ENCODE measurements around the gene SLC25A23. TPM values are rescaled to one million over a fixed set of nuclear protein-coding genes. Genes with fewer than 3 reads are reported as not detected.

The SLC25A23 gene
- total and polyA plus RNA-seq, 2 donors = 24.1 to 91.1 TPM

DNA sequence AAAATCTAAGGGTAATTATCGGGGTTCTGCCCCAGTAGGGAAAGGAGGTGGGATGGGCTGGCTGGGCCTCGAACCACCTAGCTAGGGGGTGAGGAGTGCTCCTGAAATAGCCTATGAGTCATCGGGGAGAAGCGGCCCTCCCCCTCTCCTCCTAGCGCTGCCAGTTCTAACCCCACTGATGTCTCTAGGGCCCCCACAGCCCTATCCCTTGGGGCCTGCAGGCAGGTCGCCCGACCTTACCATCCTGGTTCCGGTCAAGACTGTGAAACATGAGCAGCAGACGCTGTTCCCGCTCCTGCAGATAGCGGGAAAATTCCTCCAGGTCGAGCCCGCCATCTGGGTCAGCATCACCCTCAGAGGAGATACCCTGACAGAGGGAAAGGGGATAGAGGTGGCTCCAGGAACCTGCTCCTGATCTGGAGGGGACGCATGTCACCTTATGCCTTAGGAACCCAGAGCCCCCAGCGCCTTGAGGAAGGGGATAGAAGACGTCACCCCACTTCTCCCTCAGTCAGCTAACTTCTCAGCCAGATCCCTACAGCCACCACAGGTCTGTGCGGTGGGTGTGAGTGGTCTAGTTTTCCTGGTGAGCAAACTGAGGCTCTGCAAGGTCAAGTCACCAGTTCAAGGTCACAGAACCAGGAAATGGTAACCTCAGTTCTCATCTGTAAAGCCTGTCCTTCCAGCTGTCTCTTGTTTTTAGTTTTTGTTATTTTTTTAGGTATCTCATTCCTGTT, 1.5 kb downstream of the SLC25A23 start:
- H3K4me1 ChIP-seq (ENCODE audit: insufficient read depth) = no peaks in the 10 kb centered on the region
- no peak for DNase-seq (ENCODE audit: extremely low spot score)
- H3K4me3 ChIP-seq (ENCODE audit: low read depth, low read length) = no peak overlapping the region
- no peaks in the 10 kb centered on the region for H3K36me3 ChIP-seq (ENCODE audit: insufficient read depth)
- no peak overlapping the region for H3K27ac ChIP-seq (ENCODE audit: low read depth)
- WGBS = 82% methylated on average over 17 of the region's 17 CpGs

DNA sequence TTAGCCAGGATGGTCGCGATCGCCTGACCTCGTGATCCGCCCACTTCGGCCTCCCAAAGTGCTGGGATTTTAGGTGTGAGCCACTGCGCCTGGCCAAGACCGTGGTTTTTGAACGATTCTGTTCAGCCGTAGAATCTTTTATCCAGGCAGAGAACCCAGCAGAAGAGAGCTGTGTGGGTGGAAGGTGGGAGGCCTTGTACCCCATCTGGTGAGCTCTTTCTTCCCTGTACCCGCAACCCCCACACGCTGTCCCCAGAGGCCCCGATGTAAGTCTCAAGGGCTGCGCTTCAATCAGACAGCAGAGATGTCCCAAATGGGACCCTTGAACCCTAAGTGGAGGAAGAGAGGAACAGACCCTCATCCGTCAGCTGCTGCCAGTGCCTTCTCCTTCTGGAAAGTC, 3.7 kb downstream of the SLC25A23 start:
- DNase-seq (ENCODE audit: extremely low spot score) = no peak
- Histone ChIP-seq H3K27ac (ENCODE audit: low read depth) (no peak overlapping the region), H3K4me3 (ENCODE audit: low read depth, low read length) (no peak overlapping the region), H3K4me1 (ENCODE audit: insufficient read depth) (no peaks in the 10 kb centered on the region), H3K36me3 (ENCODE audit: insufficient read depth) (no peaks in the 10 kb centered on the region)
- whole genome bisulfite sequencing = 88% methylated on average over 15 of the region's 15 CpGs

DNA sequence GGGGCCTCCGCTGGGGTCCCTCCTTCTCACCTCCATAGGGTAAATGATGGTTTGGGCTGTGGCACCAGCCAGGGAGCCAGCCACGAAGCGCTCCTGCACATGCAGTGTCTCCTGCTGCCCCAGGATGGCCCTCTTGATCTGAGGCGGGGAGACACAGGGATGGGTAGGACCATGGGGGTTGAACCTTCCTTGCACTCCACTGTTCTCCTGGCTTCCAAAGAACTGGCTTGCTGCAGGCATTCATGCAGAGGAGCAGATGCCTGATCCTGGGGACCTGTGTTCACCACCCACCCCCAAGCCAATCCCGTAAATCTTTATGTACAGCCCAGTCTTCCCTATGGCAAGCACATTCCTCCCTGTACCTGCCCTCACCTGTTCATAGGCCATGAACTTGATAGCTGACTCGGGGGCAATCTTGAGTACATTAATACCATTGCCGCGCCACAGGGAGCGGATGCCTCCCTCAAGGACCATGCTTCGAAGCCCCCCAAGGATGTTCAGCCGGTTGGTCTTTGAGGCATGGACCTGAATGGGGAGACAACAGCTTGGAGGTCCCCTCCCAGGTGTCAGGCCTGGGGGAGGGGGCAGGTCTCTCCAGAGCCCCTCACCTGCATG, 5.5 kb downstream of the SLC25A23 start:
- Histone ChIP-seq H3K4me1 (ENCODE audit: insufficient read depth) (no peaks in the 10 kb centered on the region), H3K4me3 (ENCODE audit: low read depth, low read length) (no peak overlapping the region), H3K36me3 (ENCODE audit: insufficient read depth) (no peaks in the 10 kb centered on the region), H3K27ac (ENCODE audit: low read depth) (no peak overlapping the region)
- 98% methylated on average over 11 of the region's 11 CpGs for WGBS
- DNase-seq (ENCODE audit: extremely low spot score) = no peak

DNA sequence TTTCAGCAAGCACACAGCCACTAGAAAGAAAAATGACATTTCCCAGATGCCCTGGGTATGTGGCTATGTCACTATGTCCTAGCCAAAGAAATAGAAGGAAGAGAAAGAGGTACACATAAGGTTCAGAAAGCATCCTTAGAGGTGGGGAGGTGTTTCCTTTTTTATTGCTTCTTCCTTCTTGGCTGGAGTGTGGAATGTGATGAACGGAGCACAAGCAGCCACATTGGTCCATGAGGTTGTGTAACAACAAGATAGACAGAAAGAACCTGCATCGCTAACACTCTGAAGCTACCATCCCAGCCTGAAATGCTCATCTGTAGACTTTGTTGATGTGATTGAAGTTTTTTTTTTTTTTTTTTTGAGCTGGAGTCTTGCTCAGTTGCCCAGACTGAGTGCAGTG, 6.7 kb downstream of the SLC25A23 start:
- DNase-seq (ENCODE audit: extremely low spot score) = no peak
- Histone ChIP-seq H3K27ac (ENCODE audit: low read depth) (no peak overlapping the region), H3K36me3 (ENCODE audit: insufficient read depth) (no peaks in the 10 kb centered on the region), H3K4me3 (ENCODE audit: low read depth, low read length) (no peak overlapping the region), H3K4me1 (ENCODE audit: insufficient read depth) (no peaks in the 10 kb centered on the region)
- 99% methylated on average over 2 of the region's 2 CpGs for WGBS

DNA sequence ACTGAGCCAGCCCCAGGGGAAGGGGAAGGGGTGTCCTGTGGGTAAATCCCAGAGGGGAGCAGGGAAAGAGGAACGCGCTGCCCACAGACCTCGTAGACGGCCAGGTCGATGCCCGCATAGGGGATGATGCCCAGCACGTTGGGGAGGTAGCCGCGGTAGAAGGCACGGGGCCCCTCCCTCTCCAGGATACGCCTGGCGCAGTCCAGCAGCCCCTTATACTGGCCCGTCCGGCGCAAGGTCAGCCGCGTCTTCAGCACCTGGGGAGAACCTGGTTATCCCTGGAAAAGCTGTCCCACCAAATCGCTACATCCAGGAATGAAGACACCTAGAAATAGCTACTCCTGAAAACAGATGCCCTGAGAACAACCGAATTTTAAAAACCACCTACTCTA, 7.4 kb downstream of the SLC25A23 start:
- WGBS = 96% methylated on average over 19 of the region's 19 CpGs
- H3K4me1 ChIP-seq (ENCODE audit: insufficient read depth) = no peaks in the 10 kb centered on the region
- no peak for DNase-seq (ENCODE audit: extremely low spot score)
- H3K27ac ChIP-seq (ENCODE audit: low read depth) = no peak overlapping the region
- no peak overlapping the region for H3K4me3 ChIP-seq (ENCODE audit: low read depth, low read length)
- no peaks in the 10 kb centered on the region for H3K36me3 ChIP-seq (ENCODE audit: insufficient read depth)

DNA sequence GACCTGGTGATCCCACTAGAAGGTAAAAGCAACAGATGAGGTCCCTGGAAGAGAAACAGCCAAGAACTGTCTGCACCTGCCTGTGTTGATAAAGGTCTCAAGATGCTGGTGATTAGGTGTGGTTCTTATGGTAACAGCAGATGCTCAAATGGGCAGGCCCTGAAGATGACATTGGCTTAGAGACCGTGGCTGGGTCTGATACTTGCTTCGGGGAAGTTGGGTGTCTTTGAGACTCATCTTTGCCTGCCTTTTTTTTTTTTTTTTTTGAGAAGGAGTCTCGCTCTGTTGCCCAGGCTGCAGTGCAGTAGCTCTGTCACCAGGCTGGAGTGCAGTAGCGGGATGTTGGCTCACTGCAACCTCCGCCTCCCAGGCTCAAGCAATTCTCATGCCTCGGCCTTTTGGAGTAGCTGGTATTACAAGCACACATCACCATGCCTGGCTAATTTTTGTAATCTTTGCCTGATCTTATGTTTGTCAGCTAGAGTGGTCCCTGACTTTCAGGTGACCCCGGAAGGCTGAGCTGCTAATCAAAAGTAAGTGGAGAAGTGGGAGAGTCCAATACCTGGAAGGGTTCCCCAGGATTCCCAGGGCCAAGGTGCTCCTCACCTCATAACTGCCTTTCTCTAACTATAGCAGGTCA, 7.9 kb downstream of the SLC25A23 start:
- DNase-seq (ENCODE audit: extremely low spot score) = no peak
- Histone ChIP-seq H3K27ac (ENCODE audit: low read depth) (no peak overlapping the region), H3K36me3 (ENCODE audit: insufficient read depth) (peaks cover under 1% of the 10 kb centered on the region), H3K4me1 (ENCODE audit: insufficient read depth) (no peaks in the 10 kb centered on the region), H3K4me3 (ENCODE audit: low read depth, low read length) (no peak overlapping the region)
- 94% methylated on average over 7 of the region's 7 CpGs for WGBS

DNA sequence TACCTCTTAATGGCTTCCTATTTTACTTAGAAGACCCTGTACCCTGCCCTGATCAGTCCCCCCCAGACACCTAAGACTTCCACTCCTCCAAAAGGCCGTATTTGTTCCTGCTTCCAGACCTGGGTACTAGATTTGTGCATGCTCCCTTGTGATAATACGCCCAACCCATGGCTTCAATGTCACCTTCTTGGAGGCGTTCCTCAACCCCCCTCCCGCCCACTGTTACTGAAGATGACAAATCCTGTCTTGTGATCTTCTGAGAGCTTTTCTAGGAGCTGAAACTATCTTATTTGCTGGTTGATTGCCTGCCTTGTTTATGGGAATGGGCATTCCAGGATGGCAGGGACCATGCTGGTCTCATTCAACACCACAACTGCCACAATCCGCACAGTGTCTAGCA, 9.4 kb downstream of the SLC25A23 start:
- H3K36me3 ChIP-seq (ENCODE audit: insufficient read depth) = peaks cover 2% of the 10 kb centered on the region
- no peak overlapping the region for H3K27ac ChIP-seq (ENCODE audit: low read depth)
- 96% methylated on average over 5 of the region's 5 CpGs for WGBS
- DNase-seq (ENCODE audit: extremely low spot score) = no peak
- H3K4me3 ChIP-seq (ENCODE audit: low read depth, low read length) = no peak overlapping the region
- no peaks in the 10 kb centered on the region for H3K4me1 ChIP-seq (ENCODE audit: insufficient read depth)

DNA sequence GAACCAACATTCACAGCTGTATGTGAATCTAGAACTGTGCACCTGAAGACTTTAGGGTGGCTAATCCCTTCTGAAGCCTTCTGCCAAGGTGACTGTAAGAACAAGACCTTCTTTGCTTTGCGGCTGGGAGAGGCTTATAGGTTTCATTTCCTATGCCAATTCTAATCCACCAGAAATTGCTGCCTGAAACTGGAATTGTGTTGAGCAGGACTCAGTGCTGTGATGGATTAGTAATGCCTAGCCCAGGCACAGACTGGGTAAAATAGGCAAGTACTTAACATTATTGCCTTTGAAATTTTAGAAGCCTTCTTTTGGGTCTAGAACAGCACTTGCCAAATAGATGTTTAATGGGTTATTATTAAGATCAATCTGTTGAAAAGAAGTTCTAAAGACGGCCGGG, 11.5 kb downstream of the SLC25A23 start:
- H3K27ac ChIP-seq (ENCODE audit: low read depth) = no peak overlapping the region
- 86% methylated on average over 3 of the region's 3 CpGs for WGBS
- peaks cover 2% of the 10 kb centered on the region for H3K36me3 ChIP-seq (ENCODE audit: insufficient read depth)
- no peaks in the 10 kb centered on the region for H3K4me1 ChIP-seq (ENCODE audit: insufficient read depth)
- no peak overlapping the region for H3K4me3 ChIP-seq (ENCODE audit: low read depth, low read length)
- DNase-seq (ENCODE audit: extremely low spot score) = no peak

DNA sequence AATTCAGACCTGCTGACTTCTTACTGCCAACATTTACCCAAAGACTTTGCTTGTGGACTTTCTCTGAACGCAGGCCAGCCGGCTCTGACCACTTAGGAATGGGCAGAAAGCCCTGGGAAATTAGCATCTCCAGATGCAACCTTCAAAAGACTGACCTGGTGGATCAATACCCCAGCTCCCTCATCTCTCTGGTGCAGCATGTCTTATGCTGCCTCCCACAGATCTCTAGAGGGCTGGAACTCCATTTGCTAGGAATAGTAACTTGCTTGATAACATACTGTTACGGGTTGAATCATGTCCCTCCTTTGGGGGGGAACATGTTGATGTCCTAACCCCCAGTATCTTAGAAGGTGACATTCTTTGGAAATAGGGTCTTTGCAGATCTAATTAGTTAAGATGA, 13.1 kb downstream of the SLC25A23 start:
- DNase-seq (ENCODE audit: extremely low spot score) = no peak
- Histone ChIP-seq H3K4me1 (ENCODE audit: insufficient read depth) (no peaks in the 10 kb centered on the region), H3K4me3 (ENCODE audit: low read depth, low read length) (no peak overlapping the region), H3K27ac (ENCODE audit: low read depth) (no peak overlapping the region), H3K36me3 (ENCODE audit: insufficient read depth) (peaks cover 2% of the 10 kb centered on the region)
- 94% methylated on average over 3 of the region's 3 CpGs for WGBS

DNA sequence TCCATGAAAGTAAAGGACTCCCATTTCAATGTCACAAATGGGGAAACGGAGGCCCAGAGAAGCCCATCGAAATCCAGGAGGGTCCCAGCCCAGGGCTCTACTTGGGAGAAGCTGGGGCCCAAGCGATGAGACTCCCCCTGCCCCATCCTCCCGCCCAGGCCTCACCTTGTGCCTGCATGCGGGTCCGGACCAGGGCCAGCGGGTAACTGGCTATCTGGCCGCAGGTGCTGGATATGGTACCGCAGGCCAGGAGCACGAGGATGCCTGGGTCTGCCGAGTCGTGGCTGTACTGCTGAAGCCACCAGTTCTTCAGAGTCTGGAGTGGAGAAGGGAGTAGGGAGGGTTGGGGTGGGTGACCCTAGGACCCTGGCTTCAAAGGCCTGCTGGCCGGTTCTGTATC, 15.6 kb downstream of the SLC25A23 start:
- WGBS = 90% methylated on average over 13 of the region's 13 CpGs

DNA sequence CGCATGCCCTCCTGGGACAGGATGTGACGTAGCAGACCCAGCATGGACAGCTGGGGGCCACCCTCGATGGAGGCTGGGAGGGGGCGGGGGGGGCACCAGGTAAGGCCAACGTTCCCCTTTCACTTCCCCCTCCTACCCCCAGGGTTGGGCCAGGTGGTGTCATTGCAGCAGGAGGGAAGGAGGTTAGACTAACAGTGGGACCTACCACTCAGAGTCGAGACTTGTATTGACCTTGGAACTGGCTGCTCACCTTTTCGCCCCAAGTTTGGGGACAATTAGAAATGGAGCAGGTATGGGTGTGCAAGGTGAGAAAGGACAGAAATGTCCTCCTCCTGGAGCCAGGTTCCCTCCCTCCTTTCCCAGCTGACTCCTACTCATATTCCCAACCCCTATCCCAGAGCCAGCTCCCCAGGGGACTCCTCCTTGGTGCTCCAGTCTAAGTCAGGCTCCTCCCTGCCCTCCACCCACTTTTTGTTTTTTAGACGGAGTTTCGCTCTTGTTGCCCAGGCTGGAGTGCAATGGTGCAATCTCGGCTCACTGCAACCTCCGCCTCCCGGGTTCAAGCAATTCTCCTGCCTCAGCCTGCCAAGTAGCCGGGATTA, 17.4 kb downstream of the SLC25A23 start:
- no peak overlapping the region for H3K4me3 ChIP-seq (ENCODE audit: low read depth, low read length)
- H3K27ac ChIP-seq (ENCODE audit: low read depth) = no peak overlapping the region
- 80% methylated on average over 13 of the region's 13 CpGs for WGBS
- H3K36me3 ChIP-seq (ENCODE audit: insufficient read depth) = peaks cover 2% of the 10 kb centered on the region
- DNase-seq (ENCODE audit: extremely low spot score) = no peak
- no peaks in the 10 kb centered on the region for H3K4me1 ChIP-seq (ENCODE audit: insufficient read depth)

More for the DNA sequence above, 15.6 kb downstream of the SLC25A23 start:
- no peak for DNase-seq (ENCODE audit: extremely low spot score)
- Histone ChIP-seq H3K27ac (ENCODE audit: low read depth) (no peak overlapping the region), H3K4me3 (ENCODE audit: low read depth, low read length) (no peak overlapping the region), H3K4me1 (ENCODE audit: insufficient read depth) (no peaks in the 10 kb centered on the region), H3K36me3 (ENCODE audit: insufficient read depth) (peaks cover 2% of the 10 kb centered on the region)

DNA sequence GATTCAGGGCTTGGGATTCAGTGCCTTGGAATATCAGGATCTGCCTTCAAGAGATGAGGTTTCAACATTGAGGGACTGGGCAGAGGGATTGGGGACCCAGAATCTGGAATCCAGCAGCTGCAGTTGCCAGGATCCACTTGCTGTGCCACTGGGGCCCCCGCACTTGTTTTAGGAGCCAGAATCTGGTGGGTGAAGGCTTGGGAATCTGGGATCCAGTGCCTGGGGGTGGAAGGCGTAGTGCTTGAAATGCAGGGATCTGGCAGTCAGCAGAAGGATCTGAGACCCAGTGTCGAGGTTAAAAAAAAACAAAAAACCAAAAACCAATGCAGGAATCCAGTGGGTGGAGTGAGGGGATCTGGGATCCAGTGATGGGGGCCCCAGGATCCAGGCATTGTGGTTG, 18.7 kb downstream of the SLC25A23 start:
- WGBS = 88% methylated on average over 3 of the region's 3 CpGs
- Histone ChIP-seq H3K4me1 (ENCODE audit: insufficient read depth) (no peaks in the 10 kb centered on the region), H3K36me3 (ENCODE audit: insufficient read depth) (no peaks in the 10 kb centered on the region), H3K27ac (ENCODE audit: low read depth) (no peak overlapping the region), H3K4me3 (ENCODE audit: low read depth, low read length) (no peak overlapping the region)
- no peak for DNase-seq (ENCODE audit: extremely low spot score)

DNA sequence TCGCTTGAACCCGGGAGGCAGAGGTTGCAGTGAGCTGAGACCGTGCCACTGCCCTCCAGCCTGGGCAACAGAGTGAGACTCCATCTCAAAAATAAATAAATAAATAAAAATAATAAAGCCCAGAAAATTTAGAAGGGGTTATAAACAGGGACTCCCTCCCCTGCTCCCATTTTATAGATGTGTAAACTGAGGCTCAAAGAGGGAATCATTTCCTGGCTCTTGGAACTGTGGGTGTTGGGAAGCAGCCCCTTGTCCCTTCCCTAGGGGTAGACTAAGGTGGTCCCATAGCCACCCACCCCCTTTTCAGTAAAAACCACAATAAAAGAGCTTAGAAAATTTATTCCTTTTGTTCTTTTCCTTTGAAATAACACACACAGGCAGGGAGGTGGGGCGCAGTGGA, 19.8 kb downstream of the SLC25A23 start:
- Histone ChIP-seq H3K27ac (ENCODE audit: low read depth) (no peak overlapping the region), H3K4me3 (ENCODE audit: low read depth, low read length) (no peak overlapping the region), H3K36me3 (ENCODE audit: insufficient read depth) (no peaks in the 10 kb centered on the region), H3K4me1 (ENCODE audit: insufficient read depth) (no peaks in the 10 kb centered on the region)
- 94% methylated on average over 4 of the region's 4 CpGs for WGBS
- DNase-seq (ENCODE audit: extremely low spot score) = no peak

DNA sequence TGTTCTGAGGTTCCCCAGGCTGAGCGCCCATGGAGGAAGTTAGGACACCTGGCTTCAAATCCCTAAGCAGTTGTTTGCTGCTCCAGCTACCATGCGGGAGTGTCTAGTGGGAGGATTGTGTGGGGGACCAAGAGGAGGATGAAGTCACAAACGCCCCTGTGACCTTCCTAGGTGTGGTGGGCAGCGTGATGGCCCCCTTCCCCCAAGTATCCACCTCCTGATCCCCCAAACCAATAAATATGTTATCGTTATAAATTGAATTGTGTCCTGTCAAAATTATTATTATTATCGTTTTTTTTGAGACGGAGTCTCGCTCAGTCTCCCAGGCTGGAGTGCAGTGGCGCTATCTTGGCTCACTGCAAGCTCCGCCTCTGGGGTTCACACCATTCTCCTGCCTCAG, 25.9 kb downstream of the SLC25A23 start, which contains the start of gene SLC25A41:
Gene SLC25A41, minus strand, starts transcription at position 101 of the 400 bp plus-strand sequence. Its CDS starts 70 bp downstream, at position 31.
- DNase-seq (ENCODE audit: extremely low spot score) = no peak
- H3K4me3 ChIP-seq (ENCODE audit: low read depth, low read length) = no peak within 1 kb of the TSS
- no peaks in the 10 kb centered on the region for H3K4me1 ChIP-seq (ENCODE audit: insufficient read depth)
- WGBS = 92% methylated on average over 10 of the region's 10 CpGs
- H3K36me3 ChIP-seq (ENCODE audit: insufficient read depth) = no peaks in the 10 kb centered on the region
- no peak within 1 kb of the TSS for H3K27ac ChIP-seq (ENCODE audit: low read depth)
